Testis (tissue), 2 donors: ENCODE data around the gene PGAP1.

Source experiments
- POLR2A ChIP-seq: fragments of 450-650 bp; IDR thresholded peaks from one replicate; pipeline ENCODE4 v1.6.1; 2017; ENCODE audit warnings: antibody characterized with exemption, mild to moderate bottlenecking, moderate library complexity
- TF ChIP-seq, protein P1 (sequence below), 3 experiments: fragments of 450-650 bp in 2 of 3; fragments of 200-600 bp in 1 of 3; sonication (generic) in 1 of 3; IDR thresholded peaks; one replicate each; pipeline ENCODE4 v1.5.1; 2016 to 2019; ENCODE audit warnings: antibody characterized with exemption in 3 of 3, mild to moderate bottlenecking in 2 of 3, moderate library complexity in 1 of 3

DNA sequence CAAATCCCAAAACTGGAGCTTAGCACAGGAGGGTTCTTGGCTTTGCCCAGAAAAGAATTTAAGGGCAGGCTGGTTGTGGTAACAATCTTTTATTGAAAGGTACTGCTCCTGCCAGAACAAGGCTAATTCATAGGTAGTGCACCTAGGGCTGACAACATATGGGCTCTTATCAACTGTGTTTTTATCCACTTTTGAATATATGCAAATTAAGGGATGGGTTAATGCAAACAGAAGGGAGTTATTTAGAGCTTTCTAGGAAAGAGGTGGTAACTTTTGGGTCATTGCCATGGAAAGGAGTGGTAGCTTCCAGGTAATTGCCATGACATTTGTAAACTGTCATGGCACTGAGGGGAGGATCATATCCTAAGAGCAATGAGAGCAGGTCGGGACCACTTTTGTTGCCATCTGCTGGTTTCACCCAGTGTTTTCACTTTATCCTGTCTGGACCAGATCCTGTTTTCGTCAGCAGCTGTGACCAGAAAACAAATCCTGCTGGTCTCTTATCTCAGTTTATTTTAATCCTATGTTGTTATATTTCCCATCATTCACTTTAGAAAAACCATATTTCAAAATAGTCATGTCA, 118.3 kb downstream of the PGAP1 start:
- no peak for TF ChIP-seq POLR2A
- TF ChIP-seq, protein P1, sequence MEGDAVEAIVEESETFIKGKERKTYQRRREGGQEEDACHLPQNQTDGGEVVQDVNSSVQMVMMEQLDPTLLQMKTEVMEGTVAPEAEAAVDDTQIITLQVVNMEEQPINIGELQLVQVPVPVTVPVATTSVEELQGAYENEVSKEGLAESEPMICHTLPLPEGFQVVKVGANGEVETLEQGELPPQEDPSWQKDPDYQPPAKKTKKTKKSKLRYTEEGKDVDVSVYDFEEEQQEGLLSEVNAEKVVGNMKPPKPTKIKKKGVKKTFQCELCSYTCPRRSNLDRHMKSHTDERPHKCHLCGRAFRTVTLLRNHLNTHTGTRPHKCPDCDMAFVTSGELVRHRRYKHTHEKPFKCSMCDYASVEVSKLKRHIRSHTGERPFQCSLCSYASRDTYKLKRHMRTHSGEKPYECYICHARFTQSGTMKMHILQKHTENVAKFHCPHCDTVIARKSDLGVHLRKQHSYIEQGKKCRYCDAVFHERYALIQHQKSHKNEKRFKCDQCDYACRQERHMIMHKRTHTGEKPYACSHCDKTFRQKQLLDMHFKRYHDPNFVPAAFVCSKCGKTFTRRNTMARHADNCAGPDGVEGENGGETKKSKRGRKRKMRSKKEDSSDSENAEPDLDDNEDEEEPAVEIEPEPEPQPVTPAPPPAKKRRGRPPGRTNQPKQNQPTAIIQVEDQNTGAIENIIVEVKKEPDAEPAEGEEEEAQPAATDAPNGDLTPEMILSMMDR (IDR thresholded peaks at IDR 0.05), result no peak
